Liver (tissue), 9 donors: ENCODE results near the gene DTNA. TPM values are rescaled to one million over a fixed set of nuclear protein-coding genes. Genes with fewer than 3 reads are reported as not detected.

Experiments used
- DNase-seq: peaks from one replicate; pipeline ENCODE4 v3.0.0-alpha.2; 2017; ENCODE audit warnings: low spot score
- H3K27ac ChIP-seq, 2 donors: one replicate each; pipeline ENCODE4 v1.7.0; 2013; ENCODE audit warnings: inconsistent platforms in 2 of 2, low read length in 2 of 2, control low read depth in 1 of 2, low read depth in 1 of 2, mild to moderate bottlenecking in 1 of 2
- H3K27me3 ChIP-seq, 4 donors: one replicate each; pipeline versions ENCODE4 v1.6.1 to v1.7.0; 2013; ENCODE audit warnings: low read length in 3 of 4, inconsistent platforms in 1 of 4, mild to moderate bottlenecking in 1 of 4, moderate library complexity in 1 of 4; ENCODE audit not compliant: control insufficient read depth in 4 of 4, insufficient read depth in 4 of 4
- H3K36me3 ChIP-seq, 4 donors: one replicate each; pipeline versions ENCODE4 v1.6.1 to v1.7.0; 2013; ENCODE audit warnings: low read length in 3 of 4, mild to moderate bottlenecking in 3 of 4, low read depth in 1 of 4, moderate library complexity in 1 of 4; ENCODE audit not compliant: control insufficient read depth in 4 of 4, insufficient read depth in 3 of 4
- H3K4me1 ChIP-seq, 4 donors: one replicate each; pipeline versions ENCODE4 v1.6.1 to v1.7.0; 2013; ENCODE audit warnings: low read length in 3 of 4, mild to moderate bottlenecking in 3 of 4, moderate library complexity in 1 of 4; ENCODE audit not compliant: control insufficient read depth in 4 of 4, insufficient read depth in 4 of 4
- H3K4me3 ChIP-seq, 3 donors: one replicate each; pipeline versions ENCODE4 v1.6.1 to v1.7.0; 2013; ENCODE audit warnings: low read length in 3 of 3, control low read depth in 1 of 3, low read depth in 1 of 3, mild to moderate bottlenecking in 1 of 3
- H3K9ac ChIP-seq, 2 donors: one replicate each; pipeline ENCODE4 v1.7.0; 2013; ENCODE audit warnings: low read length in 2 of 2, mild to moderate bottlenecking in 2 of 2, moderate library complexity in 2 of 2, control low read depth in 1 of 2, low read depth in 1 of 2
- H3K9me3 ChIP-seq, 4 donors: one replicate each; pipeline versions ENCODE4 v1.6.1 to v1.7.0; 2013; ENCODE audit warnings: low read length in 3 of 4; ENCODE audit not compliant: control insufficient read depth in 4 of 4
- EGR1 ChIP-seq, 2 donors: IDR thresholded peaks; 2 replicates each; pipeline ENCODE4 v1.6.1; 2016 to 2018; ENCODE audit warnings: antibody characterized with exemption in 2 of 2, low read depth in 2 of 2
- FOXA1 ChIP-seq: IDR thresholded peaks from 2 replicates; pipeline ENCODE4 v1.6.1; 2016; ENCODE audit warnings: antibody characterized with exemption
- FOXA2 ChIP-seq: IDR thresholded peaks from 2 replicates; pipeline ENCODE4 v1.6.1; 2016; ENCODE audit warnings: antibody characterized with exemption
- GABPA ChIP-seq, 2 donors: IDR thresholded peaks in 1 of 2; conservative IDR thresholded peaks in 1 of 2; 2 replicates each; pipeline ENCODE4 v1.6.1; 2016; ENCODE audit warnings: antibody characterized with exemption in 2 of 2, mild to moderate bottlenecking in 1 of 2, moderate library complexity in 1 of 2
- HNF4G ChIP-seq: IDR thresholded peaks from 2 replicates; pipeline ENCODE4 v1.6.1; 2016; ENCODE audit warnings: antibody characterized with exemption
- JUND ChIP-seq, 2 donors: IDR thresholded peaks; 2 replicates each; pipeline ENCODE4 v1.6.1; 2016; ENCODE audit warnings: antibody characterized with exemption in 2 of 2
- NR2F2 ChIP-seq: IDR thresholded peaks from 2 replicates; pipeline ENCODE4 v1.6.1; 2016; ENCODE audit warnings: antibody characterized with exemption
- RAD21 ChIP-seq, 2 donors: IDR thresholded peaks; 2 replicates each; pipeline ENCODE4 v1.6.1; 2016; ENCODE audit warnings: antibody characterized with exemption in 2 of 2, mild to moderate bottlenecking in 2 of 2
- RXRA ChIP-seq, 2 donors: IDR thresholded peaks; 2 replicates each; pipeline ENCODE4 v1.6.1; 2017 to 2018; ENCODE audit warnings: antibody characterized with exemption in 2 of 2, mild to moderate bottlenecking in 1 of 2
- SP1 ChIP-seq: IDR thresholded peaks from 2 replicates; pipeline ENCODE4 v1.6.1; 2018; ENCODE audit warnings: antibody characterized with exemption, mild to moderate bottlenecking
- TAF1 ChIP-seq: conservative IDR thresholded peaks from 2 replicates; pipeline ENCODE4 v1.6.1; 2016; ENCODE audit warnings: antibody characterized with exemption, mild to moderate bottlenecking
- YY1 ChIP-seq: IDR thresholded peaks from 2 replicates; pipeline ENCODE4 v1.6.1; 2016; ENCODE audit warnings: antibody characterized with exemption, mild to moderate bottlenecking
- WGBS: extraction: QIAGEN DNeasy Blood & Tissue Kit; methylation state at CpG from one replicate; pipeline ENCODE4 v1.1.7; 2013; 5-methylcytosine and 5-hydroxymethylcytosine counted together
- polyA plus RNA-seq, 2 donors: library from polyadenylated mRNA; stranded (reverse) in 1 of 2; unstranded in 1 of 2; fragments of 200-250 nt in 1 of 2; fragments of >200 nt in 1 of 2; fragmentation: Nextera tagmentation in 1 of 2; extraction: Ambion mirVana in 1 of 2; gene quantifications; one replicate each; pipeline versions ENCODE4 v1.2.1 to v1.2.3, GENCODE V29; 2013 to 2015
- total RNA-seq, 2 donors: library from RNA; depleted of rRNA; stranded (reverse); fragments of >200 nt; gene quantifications; one replicate each; pipeline ENCODE4 v1.2.3, GENCODE V29; 2014
- TF ChIP-seq, protein P1 (sequence below): IDR thresholded peaks from 2 replicates; pipeline ENCODE4 v1.6.1; 2016; ENCODE audit warnings: antibody characterized with exemption
- TF ChIP-seq, protein P2 (sequence below): IDR thresholded peaks from 2 replicates; pipeline ENCODE4 v1.6.1; 2016; ENCODE audit warnings: antibody characterized with exemption
- TF ChIP-seq, protein P3 (sequence below): IDR thresholded peaks from 2 replicates; pipeline ENCODE4 v1.6.1; 2016; ENCODE audit warnings: antibody characterized with exemption, mild to moderate bottlenecking
- TF ChIP-seq, protein P4 (sequence below): IDR thresholded peaks from 2 replicates; pipeline ENCODE4 v1.6.1; 2016; ENCODE audit warnings: antibody characterized with exemption
- TF ChIP-seq, protein P5 (sequence below): fragments of 150-350 bp; IDR thresholded peaks from 2 replicates; pipeline ENCODE4 v1.5.1; 2017; ENCODE audit warnings: improper control_type of control experiment, low read depth, low read length; ENCODE audit not compliant: missing input control
- donor health status: healthy.
- donor health status: healthy.
- donor health status: healthy.
- donor health status: healthy.
- donor health status: healthy.

DTNA gene
- total and polyA plus RNA-seq, 4 donors: 0.33 to 3.2 (median 1.4) TPM

DNA sequence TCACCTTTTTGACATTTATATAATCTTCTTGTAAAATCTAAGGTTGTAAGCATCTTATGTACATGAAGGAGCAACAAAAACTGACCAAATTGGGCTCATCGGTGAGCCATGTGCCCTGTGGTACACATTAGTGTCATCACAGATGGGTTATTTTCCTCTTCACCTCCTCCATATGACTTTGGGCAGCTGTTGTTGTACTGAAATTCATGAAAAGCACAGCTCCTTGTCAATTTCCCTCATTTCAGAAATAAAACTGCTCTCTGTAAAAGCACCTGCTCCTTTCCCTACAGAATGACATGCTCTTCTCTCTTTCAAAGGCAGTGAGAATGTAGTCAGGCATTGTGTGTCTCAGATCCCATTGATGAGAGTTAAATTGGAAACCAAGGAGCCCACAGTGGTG, 42.0 kb downstream of the DTNA start:
- no peak overlapping the region for H3K27ac ChIP-seq

DNA sequence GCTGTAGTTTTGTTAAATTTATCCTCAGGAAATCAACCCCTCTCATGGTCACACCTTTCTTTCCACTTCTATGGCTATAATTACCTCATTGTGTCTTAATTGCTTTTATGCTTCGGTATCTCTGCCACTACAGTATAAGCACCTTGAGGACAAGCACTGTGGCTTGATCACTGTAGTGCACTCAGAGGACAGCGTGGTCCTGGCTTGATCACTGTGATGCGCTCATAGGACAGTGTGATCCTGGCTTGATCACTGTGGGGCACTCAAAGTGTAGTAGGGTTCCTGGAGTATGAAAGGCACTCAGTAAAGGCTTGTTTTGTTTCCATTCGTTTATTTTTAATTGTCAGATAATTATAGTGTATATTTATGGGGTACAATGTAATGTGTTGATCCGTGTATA, 44.2 kb downstream of the DTNA start:
- no peak overlapping the region for H3K27ac ChIP-seq
- no peak overlapping the region for H3K4me3 ChIP-seq
- 87% methylated on average over 5 of the region's 5 CpGs for WGBS
- DNase-seq: no peak
- H3K4me1 ChIP-seq: no peaks in the 10 kb centered on the region
- no peaks in the 10 kb centered on the region for H3K36me3 ChIP-seq
- H3K27me3 ChIP-seq: no peaks in the 10 kb centered on the region
- H3K9me3 ChIP-seq: no peaks in the 10 kb centered on the region
- no peak overlapping the region for H3K9ac ChIP-seq
- TF ChIP-seq, protein P1, sequence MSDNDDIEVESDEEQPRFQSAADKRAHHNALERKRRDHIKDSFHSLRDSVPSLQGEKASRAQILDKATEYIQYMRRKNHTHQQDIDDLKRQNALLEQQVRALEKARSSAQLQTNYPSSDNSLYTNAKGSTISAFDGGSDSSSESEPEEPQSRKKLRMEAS: no peak
- TF ChIP-seq RAD21 (IDR thresholded peaks at IDR 0.05) (no peak), HNF4G (no peak)
- TF ChIP-seq, protein P2, sequence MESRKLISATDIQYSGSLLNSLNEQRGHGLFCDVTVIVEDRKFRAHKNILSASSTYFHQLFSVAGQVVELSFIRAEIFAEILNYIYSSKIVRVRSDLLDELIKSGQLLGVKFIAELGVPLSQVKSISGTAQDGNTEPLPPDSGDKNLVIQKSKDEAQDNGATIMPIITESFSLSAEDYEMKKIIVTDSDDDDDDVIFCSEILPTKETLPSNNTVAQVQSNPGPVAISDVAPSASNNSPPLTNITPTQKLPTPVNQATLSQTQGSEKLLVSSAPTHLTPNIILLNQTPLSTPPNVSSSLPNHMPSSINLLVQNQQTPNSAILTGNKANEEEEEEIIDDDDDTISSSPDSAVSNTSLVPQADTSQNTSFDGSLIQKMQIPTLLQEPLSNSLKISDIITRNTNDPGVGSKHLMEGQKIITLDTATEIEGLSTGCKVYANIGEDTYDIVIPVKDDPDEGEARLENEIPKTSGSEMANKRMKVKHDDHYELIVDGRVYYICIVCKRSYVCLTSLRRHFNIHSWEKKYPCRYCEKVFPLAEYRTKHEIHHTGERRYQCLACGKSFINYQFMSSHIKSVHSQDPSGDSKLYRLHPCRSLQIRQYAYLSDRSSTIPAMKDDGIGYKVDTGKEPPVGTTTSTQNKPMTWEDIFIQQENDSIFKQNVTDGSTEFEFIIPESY: no peak
- TF ChIP-seq, protein P3, sequence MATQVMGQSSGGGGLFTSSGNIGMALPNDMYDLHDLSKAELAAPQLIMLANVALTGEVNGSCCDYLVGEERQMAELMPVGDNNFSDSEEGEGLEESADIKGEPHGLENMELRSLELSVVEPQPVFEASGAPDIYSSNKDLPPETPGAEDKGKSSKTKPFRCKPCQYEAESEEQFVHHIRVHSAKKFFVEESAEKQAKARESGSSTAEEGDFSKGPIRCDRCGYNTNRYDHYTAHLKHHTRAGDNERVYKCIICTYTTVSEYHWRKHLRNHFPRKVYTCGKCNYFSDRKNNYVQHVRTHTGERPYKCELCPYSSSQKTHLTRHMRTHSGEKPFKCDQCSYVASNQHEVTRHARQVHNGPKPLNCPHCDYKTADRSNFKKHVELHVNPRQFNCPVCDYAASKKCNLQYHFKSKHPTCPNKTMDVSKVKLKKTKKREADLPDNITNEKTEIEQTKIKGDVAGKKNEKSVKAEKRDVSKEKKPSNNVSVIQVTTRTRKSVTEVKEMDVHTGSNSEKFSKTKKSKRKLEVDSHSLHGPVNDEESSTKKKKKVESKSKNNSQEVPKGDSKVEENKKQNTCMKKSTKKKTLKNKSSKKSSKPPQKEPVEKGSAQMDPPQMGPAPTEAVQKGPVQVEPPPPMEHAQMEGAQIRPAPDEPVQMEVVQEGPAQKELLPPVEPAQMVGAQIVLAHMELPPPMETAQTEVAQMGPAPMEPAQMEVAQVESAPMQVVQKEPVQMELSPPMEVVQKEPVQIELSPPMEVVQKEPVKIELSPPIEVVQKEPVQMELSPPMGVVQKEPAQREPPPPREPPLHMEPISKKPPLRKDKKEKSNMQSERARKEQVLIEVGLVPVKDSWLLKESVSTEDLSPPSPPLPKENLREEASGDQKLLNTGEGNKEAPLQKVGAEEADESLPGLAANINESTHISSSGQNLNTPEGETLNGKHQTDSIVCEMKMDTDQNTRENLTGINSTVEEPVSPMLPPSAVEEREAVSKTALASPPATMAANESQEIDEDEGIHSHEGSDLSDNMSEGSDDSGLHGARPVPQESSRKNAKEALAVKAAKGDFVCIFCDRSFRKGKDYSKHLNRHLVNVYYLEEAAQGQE: no peak

More for the DNA sequence above, 42.0 kb downstream of the DTNA start:
- Histone ChIP-seq H3K4me1 (no peaks in the 10 kb centered on the region), H3K9me3 (no peaks in the 10 kb centered on the region), H3K36me3 (no peaks in the 10 kb centered on the region), H3K4me3 (no peak overlapping the region), H3K27me3 (no peaks in the 10 kb centered on the region), H3K9ac (no peak overlapping the region)
- WGBS: 97% methylated on average over 1 of the region's 1 CpG
- TF ChIP-seq EGR1 (IDR thresholded peaks at IDR 0.05; ENCODE audit: low read depth in 2 of 2) (no peak), RAD21 (IDR thresholded peaks at IDR 0.05) (no peak), HNF4G (no peak), SP1 (no peak), GABPA (IDR thresholded peaks at IDR 0.05 in 1 of 2, conservative IDR thresholded peaks at IDR 0.05 in 1 of 2) (no peak), TAF1 (no peak), JUND (IDR thresholded peaks at IDR 0.05) (no peak), YY1 (no peak), RXRA (IDR thresholded peaks at IDR 0.05) (no peak), FOXA2 (no peak), NR2F2 (no peak), FOXA1 (no peak)
- TF ChIP-seq, protein P2: no peak
- TF ChIP-seq, protein P4, sequence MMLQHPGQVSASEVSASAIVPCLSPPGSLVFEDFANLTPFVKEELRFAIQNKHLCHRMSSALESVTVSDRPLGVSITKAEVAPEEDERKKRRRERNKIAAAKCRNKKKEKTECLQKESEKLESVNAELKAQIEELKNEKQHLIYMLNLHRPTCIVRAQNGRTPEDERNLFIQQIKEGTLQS: no peak
- TF ChIP-seq, protein P3: no peak
- TF ChIP-seq, protein P1: no peak
- TF ChIP-seq, protein P5, sequence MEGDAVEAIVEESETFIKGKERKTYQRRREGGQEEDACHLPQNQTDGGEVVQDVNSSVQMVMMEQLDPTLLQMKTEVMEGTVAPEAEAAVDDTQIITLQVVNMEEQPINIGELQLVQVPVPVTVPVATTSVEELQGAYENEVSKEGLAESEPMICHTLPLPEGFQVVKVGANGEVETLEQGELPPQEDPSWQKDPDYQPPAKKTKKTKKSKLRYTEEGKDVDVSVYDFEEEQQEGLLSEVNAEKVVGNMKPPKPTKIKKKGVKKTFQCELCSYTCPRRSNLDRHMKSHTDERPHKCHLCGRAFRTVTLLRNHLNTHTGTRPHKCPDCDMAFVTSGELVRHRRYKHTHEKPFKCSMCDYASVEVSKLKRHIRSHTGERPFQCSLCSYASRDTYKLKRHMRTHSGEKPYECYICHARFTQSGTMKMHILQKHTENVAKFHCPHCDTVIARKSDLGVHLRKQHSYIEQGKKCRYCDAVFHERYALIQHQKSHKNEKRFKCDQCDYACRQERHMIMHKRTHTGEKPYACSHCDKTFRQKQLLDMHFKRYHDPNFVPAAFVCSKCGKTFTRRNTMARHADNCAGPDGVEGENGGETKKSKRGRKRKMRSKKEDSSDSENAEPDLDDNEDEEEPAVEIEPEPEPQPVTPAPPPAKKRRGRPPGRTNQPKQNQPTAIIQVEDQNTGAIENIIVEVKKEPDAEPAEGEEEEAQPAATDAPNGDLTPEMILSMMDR: no peak
- DNase-seq: no peak
